HG03103 (cell line): Measurements from ENCODE around the gene HS1BP3.

Experiments
- ATAC-seq: cut with Tn5 transposase; IDR thresholded peaks from one replicate; pipeline ENCODE4 v1.9.1; 2021; ENCODE audit warnings: low read depth; ENCODE audit not compliant: unreplicated experiment

The HS1BP3 gene

GRCh38 chr2:20575935-20576597 lies 74.8 kb downstream of the HS1BP3 start:
- no peak for ATAC-seq

DNA sequence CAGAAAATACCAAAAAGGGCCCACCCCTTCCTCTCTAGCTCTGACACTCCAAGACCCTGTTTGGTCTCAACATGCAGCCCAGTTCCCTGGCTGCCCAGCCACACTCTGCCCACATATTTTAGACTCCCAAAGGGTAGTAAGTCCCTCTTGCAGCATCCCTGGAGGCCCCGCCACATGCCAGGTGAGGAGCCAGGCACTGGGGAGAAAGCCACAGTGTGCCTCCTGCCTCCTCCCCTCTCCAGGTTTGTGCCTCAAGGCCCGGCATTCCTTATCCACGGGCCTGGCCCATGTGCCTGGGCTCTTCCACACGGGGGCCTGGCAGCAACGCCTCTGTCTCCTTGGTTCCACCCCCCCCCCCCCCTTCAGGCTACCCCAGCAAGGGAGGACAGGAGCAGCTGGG lies 75.5 kb downstream of the HS1BP3 start:
- no peak for ATAC-seq

- no peak for ATAC-seq
Measured at GRCh38 chr2:20574930-20575329, 76.0 kb downstream of the HS1BP3 start.

- no peak for ATAC-seq
Measured at GRCh38 chr2:20574423-20574911, 76.4 kb downstream of the HS1BP3 start.

- ATAC-seq = no peak
Measured at GRCh38 chr2:20573620-20574422, 77.1 kb downstream of the HS1BP3 start.

- no peak for ATAC-seq
Measured at GRCh38 chr2:20572221-20572620, 78.7 kb downstream of the HS1BP3 start.

DNA sequence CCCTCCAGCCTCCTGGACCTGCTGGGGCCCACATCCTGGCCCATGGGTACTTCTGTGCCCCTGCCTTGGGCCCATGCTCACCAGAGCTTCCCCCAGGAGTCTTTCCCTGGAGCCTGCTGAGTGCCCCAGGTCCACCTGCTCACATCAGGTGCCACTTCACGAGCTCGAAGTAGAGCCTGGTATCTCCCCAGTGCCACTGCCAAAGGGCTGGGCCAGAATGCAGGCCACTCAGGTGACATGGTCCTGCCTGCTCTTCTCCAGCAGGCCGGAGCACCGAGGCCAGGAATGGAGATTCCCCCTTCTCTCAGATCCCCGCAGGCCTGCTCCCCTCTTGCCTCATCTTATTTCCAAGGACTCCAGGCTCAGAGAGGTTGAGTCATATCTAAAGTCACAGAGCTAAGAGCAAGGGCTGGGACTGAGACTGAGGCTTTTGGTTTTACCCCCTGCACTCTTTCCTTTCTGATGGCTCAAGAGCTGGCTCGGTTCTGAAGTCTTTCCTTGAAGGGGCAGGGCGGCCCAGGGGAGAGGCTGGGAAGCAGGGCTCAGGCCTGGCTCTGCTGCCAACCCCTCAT lies 79.2 kb downstream of the HS1BP3 start:
- ATAC-seq = no peak

GRCh38 chr2:20571231-20571630 lies 79.7 kb downstream of the HS1BP3 start:
- no peak for ATAC-seq

DNA sequence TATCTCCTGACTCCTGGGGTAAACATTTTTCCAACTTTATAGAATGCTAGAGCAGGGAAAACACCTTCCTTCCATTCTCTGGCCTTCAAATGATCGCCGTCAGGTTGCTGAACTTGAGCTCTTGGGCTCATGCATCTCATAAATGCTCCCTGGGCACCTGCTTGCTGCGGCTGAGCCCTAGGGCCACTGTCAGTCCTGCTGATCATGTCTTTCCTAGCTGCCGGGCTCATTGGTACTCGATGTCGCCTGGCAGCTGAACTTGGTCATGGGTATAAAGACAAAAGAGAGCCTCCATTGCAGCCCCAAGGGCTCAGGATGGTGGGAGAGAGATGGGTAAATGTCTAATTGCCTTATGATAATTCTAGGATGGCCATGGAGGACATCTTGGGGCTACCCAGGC lies 80.6 kb downstream of the HS1BP3 start:
- ATAC-seq = no peak

DNA sequence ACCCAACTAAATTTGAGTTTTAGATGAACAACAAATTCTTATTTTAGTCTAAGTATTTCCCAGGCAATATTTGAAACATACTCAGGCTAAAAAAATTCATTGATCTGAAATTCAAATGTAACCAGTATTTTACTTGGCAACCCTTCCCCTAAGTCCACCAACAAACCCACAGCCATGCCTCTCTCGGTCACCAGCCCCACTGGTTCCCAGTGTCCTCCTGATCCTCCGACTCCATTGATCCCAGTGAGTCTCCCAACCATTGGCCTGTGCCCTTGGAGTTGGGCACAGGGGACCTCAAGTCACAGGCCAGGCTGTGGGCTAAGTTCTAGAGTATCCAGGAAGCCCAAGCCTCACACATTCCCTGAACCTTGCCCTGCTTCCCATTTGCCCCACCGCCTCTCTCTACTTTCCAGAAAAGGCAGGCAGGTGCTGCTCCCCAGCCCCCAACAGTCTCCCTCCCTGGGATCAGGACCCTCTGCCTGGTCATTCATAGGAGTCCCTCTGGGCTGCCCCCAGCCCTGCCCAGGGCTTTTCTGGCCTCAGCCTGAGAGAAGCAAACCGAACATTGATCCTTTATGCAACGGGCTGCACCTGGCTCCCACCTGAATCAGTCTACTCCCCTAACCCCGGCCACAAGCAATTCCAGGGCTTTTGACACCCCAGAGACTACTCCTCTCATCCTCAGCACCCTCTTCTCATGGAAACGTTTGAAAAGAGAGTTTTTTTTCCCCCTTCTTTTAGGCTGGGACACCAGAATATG lies 81.3 kb downstream of the HS1BP3 start:
- ATAC-seq = no peak

- no peak for ATAC-seq
Measured at GRCh38 chr2:20568501-20569463, 82.1 kb downstream of the HS1BP3 start.

- no peak for ATAC-seq
Measured at GRCh38 chr2:20567926-20568179, 83.0 kb downstream of the HS1BP3 start.
